ENCODE results near the gene PEX5L. TPM values are rescaled to one million over a fixed set of nuclear protein-coding genes. Genes with fewer than 3 reads are reported as not detected.

Gene PEX5L
- polyA plus RNA-seq, 1 donor from 2014 or later, result 1.0 TPM

GRCh38 chr3:179772297-179772696 is 264.4 kb downstream of the PEX5L start:
- Histone ChIP-seq H4K20me1 (ENCODE audit: insufficient read depth) (no peaks in the 10 kb centered on the region), H3K9ac (ENCODE audit: low read length) (no peak overlapping the region), H3K27me3 (ENCODE audit: insufficient read depth, low read depth, low read length) (no peaks in the 10 kb centered on the region), H3F3A (ENCODE audit: insufficient read depth, low read length, poor library complexity, severe bottlenecking) (no peaks in the 10 kb centered on the region), H3K9me3 (ENCODE audit: low read length) (no peaks in the 10 kb centered on the region), H3K4me2 (ENCODE audit: low read length) (no peak overlapping the region), H3K9me2 (ENCODE audit: insufficient read depth, low read length) (no peaks in the 10 kb centered on the region), H3K79me2 (replicated peaks; ENCODE audit: insufficient read depth, low read length) (no peaks in the 10 kb centered on the region), H3K27ac (ENCODE audit: low read length) (no peak overlapping the region), H2AFZ (ENCODE audit: low read depth, low read length) (no peak overlapping the region), H3K4me3 (ENCODE audit: low read length) (no peak overlapping the region), H3K36me3 (ENCODE audit: insufficient read depth, low read length) (no peaks in the 10 kb centered on the region)
- TF ChIP-seq SMC3 (conservative IDR thresholded peaks at IDR 0.05; ENCODE audit: poor library complexity), result no peak
- TF ChIP-seq RAD21 (conservative IDR thresholded peaks at IDR 0.05), result no peak
- TF ChIP-seq CTCF (IDR thresholded peaks at IDR 0.05; ENCODE audit: poor library complexity, severe bottlenecking), result no peak
- no peak for TF ChIP-seq MXI1 (conservative IDR thresholded peaks at IDR 0.05; ENCODE audit: poor library complexity, severe bottlenecking)
- TF ChIP-seq EZH2 (IDR thresholded peaks at IDR 0.05; ENCODE audit: borderline replicate concordance, insufficient read depth, low read length, poor library complexity, severe bottlenecking), result no peak
- no peak for TF ChIP-seq TAF1 (IDR thresholded peaks at IDR 0.05; ENCODE audit: low read depth)
- TF ChIP-seq POLR2AphosphoS5 (IDR thresholded peaks at IDR 0.05), result no peak
- TF ChIP-seq REST (IDR thresholded peaks at IDR 0.05; ENCODE audit: borderline replicate concordance), result no peak
- no peak for TF ChIP-seq EP300 (conservative IDR thresholded peaks at IDR 0.05; ENCODE audit: poor library complexity, severe bottlenecking)

GRCh38 chr3:179771797-179772196 is 264.9 kb downstream of the PEX5L start:
- Histone ChIP-seq H3K36me3 (ENCODE audit: insufficient read depth, low read length) (no peaks in the 10 kb centered on the region), H3K9ac (ENCODE audit: low read length) (no peak overlapping the region), H3K9me3 (ENCODE audit: low read length) (no peaks in the 10 kb centered on the region), H3F3A (ENCODE audit: insufficient read depth, low read length, poor library complexity, severe bottlenecking) (no peaks in the 10 kb centered on the region), H4K20me1 (ENCODE audit: insufficient read depth) (no peaks in the 10 kb centered on the region), H3K4me3 (ENCODE audit: low read length) (no peak overlapping the region), H3K27ac (ENCODE audit: low read length) (no peak overlapping the region), H2AFZ (ENCODE audit: low read depth, low read length) (no peak overlapping the region), H3K9me2 (ENCODE audit: insufficient read depth, low read length) (no peaks in the 10 kb centered on the region), H3K4me2 (ENCODE audit: low read length) (no peak overlapping the region), H3K27me3 (ENCODE audit: insufficient read depth, low read depth, low read length) (no peaks in the 10 kb centered on the region), H3K79me2 (replicated peaks; ENCODE audit: insufficient read depth, low read length) (no peaks in the 10 kb centered on the region)
- TF ChIP-seq EZH2 (IDR thresholded peaks at IDR 0.05; ENCODE audit: borderline replicate concordance, insufficient read depth, low read length, poor library complexity, severe bottlenecking), result no peak
- no peak for TF ChIP-seq RAD21 (conservative IDR thresholded peaks at IDR 0.05)
- no peak for TF ChIP-seq SMC3 (conservative IDR thresholded peaks at IDR 0.05; ENCODE audit: poor library complexity)
- TF ChIP-seq TAF1 (IDR thresholded peaks at IDR 0.05; ENCODE audit: low read depth), result no peak
- no peak for TF ChIP-seq MXI1 (conservative IDR thresholded peaks at IDR 0.05; ENCODE audit: poor library complexity, severe bottlenecking)
- TF ChIP-seq POLR2AphosphoS5 (IDR thresholded peaks at IDR 0.05), result no peak
- TF ChIP-seq CTCF (IDR thresholded peaks at IDR 0.05; ENCODE audit: poor library complexity, severe bottlenecking), result no peak
- no peak for TF ChIP-seq REST (IDR thresholded peaks at IDR 0.05; ENCODE audit: borderline replicate concordance)
